Posterior cingulate gyrus (tissue), 11 donors: ENCODE results near the gene IRF2.
A peak's percentile ranks its signal among the peaks of the same experiment; 100 is the strongest.
"Not testable (repeated sequence)": the region's sequence is repeated elsewhere in the genome, so short reads cannot be mapped to it uniquely, and the experiment has no call there.

ENCODE experiments used
- DNase-seq, 10 donors: peaks; one replicate each; pipeline versions ENCODE4 v3.0.0 to v3.0.0-alpha.2; 2020 to 2021; ENCODE audit warnings: mixed read lengths in 3 of 10
- intact Hi-C: fragments of 100-400 bp; cut with DNase I; formaldehyde crosslinking; loops from one replicate; pipeline ENCODE4 v1.15.1; 2023

IRF2 gene

DNA sequence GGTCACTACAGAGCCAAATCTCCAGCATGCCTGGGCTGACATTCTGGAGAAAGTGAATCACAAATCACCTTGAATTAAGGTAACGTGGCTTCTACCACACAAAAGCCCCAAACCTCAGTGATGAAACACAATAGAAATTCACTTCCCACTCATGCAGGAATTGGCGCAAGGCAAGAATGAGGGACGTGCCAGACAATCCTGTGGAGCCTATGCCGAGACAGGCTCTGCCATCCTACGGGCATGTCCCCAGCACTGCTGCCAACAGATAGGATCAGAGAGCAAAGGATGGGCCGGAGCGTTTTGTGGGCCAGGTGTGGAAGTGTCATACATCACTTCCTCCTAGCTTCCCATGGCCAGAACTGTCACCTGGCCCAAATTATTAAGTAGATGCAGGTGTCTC lies 118.0 kb downstream of the IRF2 start:
- DNase-seq: no peak
- intact Hi-C loops: no loop called here

DNA sequence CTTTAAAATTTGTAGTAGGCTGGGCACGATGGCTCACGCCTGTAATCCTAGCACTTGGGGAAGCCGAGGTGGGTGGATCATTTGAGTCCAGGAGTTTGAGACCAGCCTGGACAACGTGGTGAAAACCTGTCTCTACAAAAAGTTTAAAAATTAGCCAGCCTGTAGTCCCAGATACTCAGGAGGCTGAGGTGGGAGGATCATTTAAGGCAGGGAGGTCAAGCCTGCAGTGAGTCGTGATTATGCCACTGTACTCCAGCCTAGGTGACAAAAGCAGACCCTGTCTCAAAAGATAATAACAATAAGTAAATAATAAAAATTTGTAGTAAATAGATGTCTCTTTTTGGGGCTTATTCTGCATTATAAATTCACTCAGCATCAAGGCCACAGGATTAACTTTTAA lies 118.5 kb downstream of the IRF2 start:
- intact Hi-C loops: no loop called here
- no peak for DNase-seq

DNA sequence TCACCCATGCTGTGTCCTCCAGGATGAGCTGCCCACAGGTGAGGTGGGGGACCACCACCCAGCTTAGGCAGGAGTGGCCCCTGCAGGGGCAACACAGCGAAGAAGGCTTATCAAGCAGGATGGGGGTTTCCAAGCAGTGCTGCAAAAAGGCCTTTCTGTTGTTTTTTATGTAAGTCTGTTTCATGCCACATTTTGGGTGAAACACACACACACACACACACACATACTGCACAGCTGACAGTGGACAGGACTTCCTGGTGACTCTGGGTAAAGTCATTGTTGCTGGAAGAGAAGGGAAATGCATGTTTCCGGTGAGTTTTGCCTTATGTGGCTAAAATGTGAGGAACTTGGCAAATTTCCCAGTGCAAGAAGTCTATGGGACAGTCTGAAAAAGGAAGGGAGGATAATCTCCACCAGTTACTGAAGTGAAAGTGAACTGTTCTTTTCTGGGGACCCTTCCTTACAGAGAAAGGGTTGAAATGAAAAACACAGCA lies 119.2 kb downstream of the IRF2 start:
- DNase-seq: no peak
- intact Hi-C loops: no loop called here

DNA sequence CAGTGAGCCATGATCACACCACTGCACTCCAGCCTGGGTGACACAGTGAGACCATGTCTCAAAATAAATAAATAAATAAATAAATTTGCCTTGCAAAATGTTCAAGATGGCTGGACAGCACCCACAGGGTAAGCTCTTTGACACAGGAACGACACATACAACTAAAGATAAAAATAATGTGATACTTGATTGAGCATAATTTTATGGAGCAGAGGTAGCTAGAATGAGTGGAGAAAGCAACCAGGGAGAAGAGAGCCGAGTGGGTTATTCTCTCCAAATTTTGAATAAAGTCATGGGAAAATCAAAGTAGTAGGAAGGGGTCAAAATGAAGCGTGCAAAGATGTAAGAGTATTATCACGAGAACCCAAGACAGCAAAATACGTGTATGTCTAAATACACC lies 121.5 kb downstream of the IRF2 start:
- intact Hi-C loops: no loop called here
- no peak for DNase-seq

DNA sequence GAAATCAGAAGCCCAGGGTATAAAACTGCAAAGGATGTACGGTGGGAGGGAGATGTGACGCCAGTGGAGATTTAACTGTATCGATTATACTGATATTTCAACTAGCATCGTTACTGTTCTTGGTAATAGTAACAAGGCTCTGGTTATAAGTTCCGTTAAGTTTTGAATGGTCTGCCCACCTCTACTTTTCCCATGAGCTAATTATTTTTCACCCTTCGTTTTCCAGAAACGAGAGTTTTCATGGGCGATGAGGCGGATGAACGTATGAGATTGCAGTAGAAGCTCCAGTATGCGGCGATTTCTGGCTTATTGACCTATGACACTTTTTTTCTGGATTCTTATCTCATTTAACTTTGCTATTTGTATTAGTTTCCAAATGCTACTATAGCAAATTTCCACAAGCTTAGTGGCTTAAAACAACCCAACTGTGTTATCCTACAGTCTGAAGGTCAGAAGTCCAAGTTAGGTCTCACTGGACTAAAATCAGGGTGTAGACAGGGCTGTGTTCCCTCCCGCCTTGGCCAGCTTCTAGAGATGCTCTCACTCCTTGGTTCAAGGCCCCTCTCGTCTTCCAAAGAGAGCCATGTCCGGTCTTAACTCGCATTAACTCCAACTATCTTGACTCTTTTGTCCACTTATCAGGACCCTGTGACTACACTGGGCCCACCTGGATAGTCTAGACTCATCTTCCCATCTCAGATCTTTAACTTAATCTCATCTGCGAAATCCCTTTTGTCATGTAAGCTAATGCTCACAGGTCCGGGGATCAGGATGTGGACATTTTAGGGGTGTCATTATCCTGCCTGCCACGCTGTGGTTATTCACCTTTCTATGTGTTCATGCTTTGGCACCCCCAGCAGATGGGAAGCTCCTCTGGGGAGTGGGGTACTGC lies 122.5 kb downstream of the IRF2 start:
- intact Hi-C loops: no loop called here
- DNase-seq: no peak

DNA sequence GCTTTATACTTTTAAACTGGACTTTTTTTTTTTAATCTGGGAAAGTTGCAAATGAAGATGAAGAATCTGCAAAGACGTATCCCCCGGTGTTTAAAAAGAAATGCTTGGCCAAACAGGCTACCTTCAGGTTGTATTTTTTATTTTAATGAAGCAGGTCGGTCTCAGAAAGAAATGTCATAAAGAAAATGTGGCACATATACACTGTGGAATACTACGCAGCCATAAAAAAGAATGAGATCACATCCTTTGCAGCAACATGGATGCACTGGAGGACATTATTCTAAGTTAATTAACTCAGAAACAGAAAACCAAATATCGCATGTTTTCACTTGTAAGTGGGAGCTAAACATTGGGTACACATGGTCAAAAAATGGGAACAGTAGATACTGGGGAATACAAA lies 123.4 kb downstream of the IRF2 start:
- intact Hi-C loops: no loop called here
- no peak for DNase-seq

DNA sequence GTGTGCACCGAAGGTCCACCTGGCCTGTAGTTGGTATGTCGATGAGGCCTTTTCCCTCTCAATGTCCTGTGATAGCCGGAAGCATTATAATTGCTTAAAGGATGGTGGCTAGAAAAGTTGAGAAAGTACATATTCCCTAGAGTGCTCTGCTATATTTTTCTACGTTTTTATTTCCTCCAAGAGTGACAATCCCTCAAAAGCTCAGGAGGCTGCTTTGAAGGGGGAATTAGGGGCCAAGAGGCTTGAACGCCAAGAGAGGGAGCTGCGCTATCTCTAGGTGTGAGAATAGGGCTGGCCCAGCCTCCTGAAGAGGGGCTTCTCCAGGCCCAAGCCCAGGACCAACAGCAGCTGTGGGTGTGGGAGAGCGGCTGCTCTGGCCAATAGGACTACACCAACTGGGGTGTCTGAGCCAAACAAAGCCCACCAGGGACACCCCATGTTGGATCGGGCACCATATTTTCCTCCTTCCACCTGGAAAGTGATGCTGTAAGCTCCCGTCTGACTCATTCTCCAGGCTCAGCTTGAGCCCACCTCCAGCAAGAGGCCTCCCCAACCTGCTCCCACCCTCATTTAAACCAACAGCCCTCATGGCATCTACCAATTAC lies 124.0 kb downstream of the IRF2 start:
- intact Hi-C loops: no loop called here
- DNase-seq: no peak

DNA sequence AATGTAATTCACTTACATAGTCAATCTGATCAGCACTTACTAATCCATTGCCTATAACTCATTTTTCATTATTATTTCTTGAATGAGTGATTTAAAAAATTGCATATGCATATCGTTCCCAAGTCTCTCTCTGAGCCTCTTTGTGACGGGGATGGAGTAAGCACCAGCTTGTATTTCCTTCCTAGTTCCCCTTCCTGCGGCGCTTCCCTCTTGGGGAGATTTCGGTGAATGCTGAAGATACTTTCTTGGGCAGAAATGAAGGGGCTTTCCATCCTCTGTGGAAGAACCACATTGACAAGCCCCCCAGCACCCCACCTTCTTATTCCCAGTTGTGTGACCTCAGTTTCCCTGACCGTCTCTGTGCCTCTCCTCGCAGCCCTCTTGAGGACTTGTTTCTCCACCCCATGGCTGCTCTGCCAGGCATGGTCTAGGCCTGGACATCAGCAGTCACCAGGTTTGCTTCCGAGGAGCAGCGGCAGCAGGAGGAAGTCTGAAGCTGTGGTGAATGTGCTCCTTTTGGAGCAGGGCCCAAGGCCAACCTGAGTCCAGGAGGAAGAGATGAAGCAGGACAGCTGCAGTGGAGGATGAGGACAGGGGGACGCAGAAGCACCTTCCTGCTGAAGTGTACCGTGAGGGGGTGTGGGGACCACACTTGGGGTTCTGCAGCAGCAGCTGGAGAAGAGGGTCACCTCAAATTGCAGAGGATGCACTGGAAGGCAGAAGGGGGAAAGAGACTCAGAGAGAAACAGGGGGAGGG lies 124.9 kb downstream of the IRF2 start:
- DNase-seq: no peak
- intact Hi-C loops: loop anchor here (10.0 kb wide), 1 partner anchor 85 kb away; no protein-coding TSS in a partner anchor

DNA sequence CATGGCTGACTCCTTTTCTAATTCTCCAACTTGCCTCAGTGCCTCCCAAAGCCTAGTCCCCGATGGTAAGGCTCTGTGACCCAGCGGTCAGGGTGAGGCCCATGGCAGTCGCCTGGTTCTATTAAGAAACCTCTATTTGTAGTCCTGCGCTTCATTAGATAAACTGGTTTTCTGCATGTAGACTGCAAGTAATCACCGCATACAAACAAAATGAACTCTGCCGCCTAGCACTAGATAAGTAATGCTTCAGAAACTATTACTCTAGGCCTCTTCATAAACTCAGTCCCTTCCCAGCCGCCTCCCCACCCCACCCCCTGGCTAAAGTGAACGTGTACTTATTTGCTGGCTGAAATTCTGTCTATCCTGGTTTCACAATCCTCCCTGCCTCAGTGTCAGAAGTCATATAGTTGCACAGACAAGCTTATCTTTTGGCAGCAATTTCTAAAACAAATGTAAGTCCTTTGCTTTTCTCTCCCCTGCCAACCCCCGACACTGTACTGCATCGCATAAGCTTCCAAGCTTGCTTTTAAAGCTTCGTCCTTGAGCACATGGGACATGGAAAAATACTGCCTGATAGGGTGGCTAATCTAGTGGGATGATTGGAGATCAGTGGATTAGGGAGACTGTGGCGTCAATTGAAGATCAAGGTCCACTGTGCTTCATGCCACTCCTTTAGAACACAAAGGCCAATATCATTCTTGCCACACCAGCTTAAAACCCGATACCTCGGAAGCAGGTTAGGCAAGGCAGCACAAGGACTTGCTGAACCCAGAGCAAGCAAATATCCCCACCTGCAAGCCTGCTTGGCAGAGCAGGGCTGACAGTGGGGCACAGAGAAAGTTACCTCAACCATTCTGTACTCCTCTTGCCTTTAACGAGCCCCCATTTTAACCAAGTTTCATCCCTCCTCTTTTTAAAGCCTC lies 125.8 kb downstream of the IRF2 start:
- DNase-seq: no peak
- intact Hi-C loops: loop anchor here (10.0 kb wide), 1 partner anchor 84 kb away; no protein-coding TSS in a partner anchor

DNA sequence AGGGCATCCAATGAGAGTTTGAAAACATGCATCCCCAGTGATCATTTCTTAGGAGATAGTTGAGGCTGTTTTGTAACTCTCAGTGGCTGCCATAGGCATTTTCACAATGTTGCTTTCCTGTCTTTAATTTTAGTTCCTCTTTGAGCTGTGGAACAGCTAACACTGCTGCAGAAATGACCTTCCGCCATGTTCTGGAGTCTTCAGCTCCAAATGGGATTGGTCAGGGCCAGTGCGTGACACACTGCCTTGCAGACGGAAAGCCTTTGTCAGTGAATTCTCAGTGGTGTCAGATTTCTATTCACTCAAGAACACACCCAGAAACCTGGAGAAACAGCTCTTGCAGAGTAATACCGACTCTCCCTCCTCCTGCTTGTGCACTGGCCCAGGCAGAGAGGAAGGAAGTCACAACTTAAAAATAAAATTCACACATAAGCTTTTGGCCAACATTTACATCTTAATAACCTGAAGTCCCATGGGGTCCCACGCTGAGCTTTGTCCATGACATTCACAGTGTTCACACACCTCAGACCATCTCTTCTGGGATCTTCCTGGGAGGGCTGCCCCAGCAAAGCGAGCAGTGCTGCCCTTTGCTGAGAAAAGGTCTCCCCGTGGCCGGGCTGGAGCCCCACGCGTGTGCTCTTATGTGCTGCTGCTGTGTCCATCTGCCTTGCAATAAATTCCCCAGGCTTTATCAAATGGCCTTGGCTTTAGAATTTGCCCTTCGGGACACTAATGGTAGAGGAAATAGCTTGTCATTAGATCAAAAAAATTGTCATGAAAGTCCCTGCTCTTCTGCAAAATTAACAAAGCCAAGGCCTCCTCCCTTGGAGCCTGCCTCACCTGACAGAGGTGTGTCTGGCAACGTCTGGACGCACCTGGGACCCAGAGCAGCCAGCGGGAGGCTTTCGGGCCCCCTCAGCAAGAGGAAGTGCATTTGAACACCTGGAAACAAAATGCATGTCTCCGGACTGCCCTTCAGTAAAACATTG lies 126.8 kb downstream of the IRF2 start:
- no peak for DNase-seq
- intact Hi-C loops: loop anchor here (10.0 kb wide), 1 partner anchor 83 kb away; no protein-coding TSS in a partner anchor

DNA sequence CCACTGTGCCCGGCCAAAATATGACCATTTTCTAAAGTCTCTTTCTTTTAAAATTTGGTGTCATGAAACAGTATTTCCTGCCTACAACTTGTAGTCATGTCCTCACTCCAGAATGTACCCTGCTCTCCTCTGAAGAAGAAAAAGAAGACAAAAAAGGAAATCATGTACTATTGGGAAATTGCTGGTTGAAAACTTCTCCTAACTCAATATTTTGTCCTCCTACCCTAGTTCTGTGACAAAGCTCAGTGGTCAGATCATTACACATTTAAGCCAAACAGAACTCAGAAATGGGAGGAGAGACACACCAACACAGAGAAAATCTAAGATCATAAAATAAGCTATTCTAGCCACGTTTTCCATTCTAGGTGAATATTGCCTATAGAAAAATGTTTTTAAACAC lies 127.7 kb downstream of the IRF2 start:
- no peak for DNase-seq
- intact Hi-C loops: loop anchor here (10.0 kb wide), 1 partner anchor 82 kb away; no protein-coding TSS in a partner anchor

DNA sequence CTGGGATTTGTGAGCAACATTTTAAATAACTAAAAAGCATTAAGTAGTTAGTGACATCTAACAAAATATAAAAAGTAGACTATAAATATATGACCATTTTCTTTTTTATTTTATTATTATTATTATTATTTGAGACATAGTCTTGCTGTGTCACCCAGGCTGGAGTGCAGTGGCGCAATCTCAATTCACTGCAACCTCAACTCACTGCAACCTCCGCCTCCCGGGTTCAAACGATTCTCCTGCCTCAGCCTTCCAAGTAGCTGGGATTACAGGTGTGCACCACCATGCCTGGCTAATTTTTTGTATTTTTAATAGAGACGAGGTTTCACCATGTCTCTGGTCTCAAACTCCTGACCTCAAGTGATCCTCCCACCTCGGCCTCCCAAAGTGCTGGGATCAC lies 128.1 kb downstream of the IRF2 start:
- intact Hi-C loops: loop anchor here (10.0 kb wide), 1 partner anchor 81 kb away; no protein-coding TSS in a partner anchor
- DNase-seq: not testable (repeated sequence)

DNA sequence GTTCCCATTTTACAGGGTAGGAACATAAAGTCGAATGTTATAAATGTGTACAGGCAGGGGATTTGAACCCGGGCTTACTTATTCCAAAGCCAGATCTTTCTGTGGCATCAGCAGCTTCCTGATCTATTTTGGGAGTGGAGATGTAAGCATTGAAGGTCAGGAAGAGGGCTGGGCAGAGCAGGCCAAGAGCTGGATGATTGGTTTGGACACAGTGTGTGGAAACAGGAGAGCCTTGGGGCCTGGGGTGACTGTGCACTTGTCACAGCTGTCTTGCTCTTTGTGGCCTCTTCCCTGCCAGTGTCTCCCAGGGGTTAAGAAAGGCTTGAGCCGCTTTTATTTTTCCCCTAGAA lies 128.8 kb downstream of the IRF2 start:
- intact Hi-C loops: loop anchor here (10.0 kb wide), 1 partner anchor 81 kb away; no protein-coding TSS in a partner anchor
- DNase-seq: no peak

DNA sequence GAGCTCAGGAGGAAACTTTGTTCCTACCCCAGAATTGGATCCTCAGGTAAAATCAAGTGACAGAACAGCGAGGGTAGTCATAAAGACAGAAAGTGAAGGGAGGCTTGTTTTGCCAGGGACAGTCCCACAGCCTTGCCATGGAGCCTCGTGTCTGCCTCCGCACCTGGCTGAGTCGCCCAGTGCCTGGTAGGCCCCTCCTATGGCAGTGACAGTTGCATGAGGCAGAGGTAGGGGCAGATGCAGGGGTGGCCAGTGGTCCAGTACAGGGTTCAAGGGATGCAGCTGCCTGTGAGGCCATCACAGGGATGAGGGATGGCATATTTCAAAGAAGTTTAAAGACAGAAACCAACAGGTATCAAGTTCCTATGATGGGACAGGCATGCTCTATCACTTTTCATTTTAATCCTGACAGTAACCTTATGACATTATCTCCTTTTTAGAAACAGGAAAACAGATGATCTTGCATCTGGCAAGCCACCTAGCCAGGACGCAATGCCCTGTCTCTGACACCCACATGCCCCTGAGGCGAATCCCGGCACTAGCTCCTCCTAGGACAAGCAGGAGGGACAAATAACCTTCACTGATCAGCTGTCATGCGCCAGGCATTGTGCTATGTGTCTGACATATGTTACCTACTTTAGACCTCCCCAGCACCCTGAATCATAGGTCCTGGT lies 129.3 kb downstream of the IRF2 start:
- no peak for DNase-seq
- intact Hi-C loops: loop anchor here (5.0 to 10.0 kb wide), 4 partner anchors 58 to 192 kb away; partner anchors contain the start of gene IRF2

DNA sequence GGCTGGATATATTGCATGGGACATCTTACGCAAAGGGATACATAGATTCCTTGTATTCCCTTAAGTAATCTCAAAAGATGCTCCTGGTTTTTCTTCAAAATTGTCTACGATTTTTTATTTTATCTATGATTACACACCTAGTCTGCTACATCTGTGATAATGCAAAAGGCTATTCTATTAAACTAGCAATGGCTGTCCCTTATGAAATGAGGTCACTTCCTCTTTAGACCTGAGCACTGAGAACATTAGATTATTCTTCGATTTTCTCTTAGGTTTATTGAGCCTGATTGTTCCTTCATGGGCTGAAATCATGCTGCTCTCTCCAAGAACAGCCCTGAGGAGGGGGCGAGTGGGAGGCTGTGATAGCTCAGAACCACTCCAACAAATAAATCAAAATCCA lies 129.9 kb downstream of the IRF2 start:
- intact Hi-C loops: loop anchor here (5.0 to 10.0 kb wide), 4 partner anchors 57 to 193 kb away; partner anchors contain the start of gene IRF2
- DNase-seq: no peak

DNA sequence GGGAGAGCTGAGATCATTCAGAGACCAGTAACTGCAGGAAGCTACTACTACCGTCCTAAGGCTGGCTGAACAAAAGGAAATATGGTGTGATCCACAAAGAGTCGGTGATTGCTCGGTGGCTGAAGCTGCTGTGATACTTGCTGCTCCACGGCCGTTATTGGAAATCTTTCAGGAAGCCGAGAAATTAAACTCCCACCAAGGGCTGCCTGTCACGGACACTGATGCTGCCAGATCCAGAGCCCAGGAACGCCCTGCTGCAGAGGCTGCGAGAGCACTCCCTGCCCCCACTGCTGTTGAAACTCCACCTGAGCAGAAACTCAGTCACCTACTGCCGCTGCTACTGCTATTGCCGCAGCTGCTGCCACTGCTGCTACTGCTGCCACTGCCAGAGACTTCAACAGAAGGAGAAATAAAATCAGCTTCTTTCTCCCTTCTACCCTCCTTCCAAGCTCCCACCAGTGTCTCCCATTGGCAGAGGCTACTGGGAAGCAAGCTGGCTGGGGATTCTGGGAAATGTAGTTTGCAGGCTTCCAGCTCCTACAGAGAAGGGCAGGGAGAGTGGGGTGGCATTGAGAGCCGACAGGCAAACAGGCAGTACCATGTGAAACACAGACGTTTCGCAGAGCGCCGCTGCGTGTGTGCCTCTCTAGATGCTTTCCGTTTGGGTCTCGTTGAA lies 130.7 kb downstream of the IRF2 start:
- peak; percentile 60 to 96 (median 79) for DNase-seq
- intact Hi-C loops: loop anchor here (5.0 to 10.0 kb wide), 4 partner anchors 56 to 194 kb away; partner anchors contain the start of gene IRF2

DNA sequence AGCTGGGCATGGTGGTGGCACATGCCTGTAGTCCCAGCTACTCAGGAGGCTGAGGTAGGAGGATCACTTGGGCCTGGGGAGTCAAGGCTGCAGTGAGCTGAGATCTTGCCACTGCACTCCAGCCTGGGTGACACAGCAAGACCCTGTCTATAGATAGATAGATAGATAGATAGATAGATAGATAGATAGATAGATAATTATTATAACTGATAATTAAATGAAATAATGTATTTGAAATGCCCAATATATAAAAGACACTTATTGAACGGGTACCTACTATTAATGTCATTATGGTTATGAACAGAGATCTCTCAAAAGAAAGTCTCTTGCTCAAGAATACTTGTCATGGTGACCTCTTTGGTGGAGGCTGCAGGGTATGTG lies 131.5 kb downstream of the IRF2 start:
- intact Hi-C loops: loop anchor here (5.0 to 10.0 kb wide), 4 partner anchors 56 to 194 kb away; partner anchors contain the start of gene IRF2
- DNase-seq: not testable (repeated sequence)
